GM12878 (cell line): ENCODE data around the gene KIAA2012. TPM values are rescaled to one million over a fixed set of nuclear protein-coding genes. Genes with fewer than 3 reads are reported as not detected.

Source experiments
- ATAC-seq: fragments of 200-7000 bp; cut with Tn5 transposase; 3 replicates; pipeline ENCODE4 v1.9.1; 2020; ENCODE audit warnings: mild to moderate bottlenecking, moderate library complexity
- BruUV-seq: library from RNA; stranded (reverse); fragments of 400-500 nt; replicated peaks from 2 replicates; lab custom pipeline; 2021; lab: Mats Ljungman, UMichigan
- CTCF ChIA-PET: fragments of 300-600 bp; sonication (Branson Sonifier 250); formaldehyde crosslinking; extraction: SDS; loops from one replicate; lab custom pipeline; 2021; ENCODE audit warnings: inconsistent platforms; lab: Yijun Ruan, JAX
- POLR2A ChIA-PET: fragments of 350-600 bp; formaldehyde crosslinking; extraction: SDS; loops from one replicate; lab custom pipeline; 2021; ENCODE audit warnings: inconsistent platforms; lab: Charles Lee
- RAD21 ChIA-PET: fragments of 300-600 bp; sonication (Branson Sonifier 250); formaldehyde crosslinking; loops from one replicate; lab custom pipeline; 2023; ENCODE audit warnings: antibody characterized with exemption; ENCODE audit not compliant: unreplicated experiment; lab: Charles Lee
- SMC1A ChIA-PET: fragments of 300-600 bp; sonication (Branson Sonifier 250); formaldehyde crosslinking; loops from one replicate; lab custom pipeline; 2023; ENCODE audit not compliant: unreplicated experiment, uncharacterized antibody; lab: Charles Lee
- DNase-seq: peaks from one replicate; pipeline ENCODE4 v3.0.0-alpha.2; 2011; ENCODE audit warnings: low read depth, low spot score
- FAIRE-seq: peaks from 3 replicates; lab custom pipeline; 2011; peaks lifted over from hg19 to GRCh38; lab: Jason Lieb, UNC
- H2AFZ ChIP-seq: 2 replicates; pipeline ENCODE4 v1.6.0; 2011; ENCODE audit warnings: low read depth, low read length, control low read depth; ENCODE audit not compliant: control insufficient read depth
- H3K27ac ChIP-seq: 2 replicates; pipeline ENCODE4 v1.5.1; 2011; ENCODE audit warnings: control low read depth; ENCODE audit not compliant: control insufficient read depth, insufficient read depth
- H3K27me3 ChIP-seq, 2 experiments: replicated peaks in 1 of 2; 2 replicates each; pipeline versions ENCODE4 v1.6.0 to v1.6.1; 2011; ENCODE audit warnings: low read length in 1 of 2; ENCODE audit not compliant: control insufficient read depth in 2 of 2, insufficient read depth in 2 of 2
- H3K36me3 ChIP-seq, 2 experiments: 2 replicates each; pipeline ENCODE4 v1.5.1; 2011; ENCODE audit warnings: low read length in 1 of 2; ENCODE audit not compliant: control insufficient read depth in 2 of 2, insufficient read depth in 2 of 2
- H3K4me1 ChIP-seq: 2 replicates; pipeline ENCODE4 v1.6.1; 2011; ENCODE audit warnings: mild to moderate bottlenecking, low read length, moderate library complexity, mixed read lengths; ENCODE audit not compliant: control insufficient read depth, insufficient read depth
- H3K4me2 ChIP-seq: 2 replicates; pipeline ENCODE4 v1.6.0; 2011; ENCODE audit warnings: control low read depth; ENCODE audit not compliant: control insufficient read depth, insufficient read depth
- H3K4me3 ChIP-seq: fragments of 200-600 bp; sonication (generic); 2 replicates; pipeline ENCODE4 v1.5.1; 2016
- H3K79me2 ChIP-seq: 2 replicates; pipeline ENCODE4 v1.6.0; 2011; ENCODE audit warnings: low read length; ENCODE audit not compliant: control insufficient read depth, insufficient read depth
- H3K9ac ChIP-seq: 2 replicates; pipeline ENCODE4 v1.8.0; 2011; ENCODE audit warnings: low read length, control low read depth, mixed read lengths; ENCODE audit not compliant: control insufficient read depth, insufficient read depth
- H3K9me3 ChIP-seq: replicated peaks from 3 replicates; pipeline ENCODE4 v1.5.1; 2011; ENCODE audit warnings: mild to moderate bottlenecking, low read length; ENCODE audit not compliant: control insufficient read depth, insufficient read depth
- H4K20me1 ChIP-seq: 2 replicates; pipeline ENCODE4 v1.6.0; 2011; ENCODE audit not compliant: control insufficient read depth, insufficient read depth
- EED ChIP-seq: sonication (generic); IDR thresholded peaks from 2 replicates; pipeline ENCODE4 v1.6.1; 2016; ENCODE audit warnings: antibody characterized with exemption, low read depth
- NBN ChIP-seq: fragments of 450-650 bp; IDR thresholded peaks from 2 replicates; pipeline ENCODE4 v1.6.1; 2016
- RELA ChIP-seq: fragments of 450-650 bp; IDR thresholded peaks from 2 replicates; pipeline ENCODE4 v1.8.0; 2014; ENCODE audit warnings: borderline replicate concordance; ENCODE audit not compliant: partially characterized antibody
- SP1 ChIP-seq: IDR thresholded peaks from one replicate; pipeline ENCODE4 v1.6.1; 2011; ENCODE audit warnings: low read depth, low read length
- WRNIP1 ChIP-seq: IDR thresholded peaks from 2 replicates; pipeline ENCODE4 v1.6.1; 2011; ENCODE audit warnings: low read depth, low read length, improper control_type of control experiment, borderline replicate concordance
- ZNF207 ChIP-seq: fragments of 450-650 bp; IDR thresholded peaks from 2 replicates; pipeline ENCODE4 v1.6.1; 2014; ENCODE audit warnings: antibody characterized with exemption, mild to moderate bottlenecking, borderline replicate concordance
- ZNF24 ChIP-seq: fragments of 450-650 bp; IDR thresholded peaks from 2 replicates; pipeline ENCODE4 v1.6.1; 2017; ENCODE audit warnings: antibody characterized with exemption, mild to moderate bottlenecking
- WGBS: methylation state at CpG from one replicate; pipeline ENCODE4 v1.1.6; 2016; ENCODE audit warnings: low lambda C conversion rate; ENCODE audit not compliant: insufficient replicate concordance, insufficient coverage; ENCODE audit errors: missing lambda C conversion rate; 5-methylcytosine and 5-hydroxymethylcytosine counted together
- in situ Hi-C: fragments of 300-500 bp; cut with MboI; formaldehyde crosslinking; loops from 9 replicates; pipeline ENCODE4 v1.14.3; 2018; ENCODE audit warnings: mixed read lengths
- intact Hi-C: fragments of 100-400 bp; cut with micrococcal nuclease; formaldehyde crosslinking; loops from one replicate; pipeline ENCODE4 v1.14.2; 2022; ENCODE audit not compliant: unreplicated experiment
- polyA plus RNA-seq, 11 experiments: library from polyadenylated mRNA; depleted of rRNA in 4 of 11; unstranded in 6 of 11; stranded (reverse) in 5 of 11; fragments of >200 nt; fragmentation: Nextera tagmentation in 4 of 11; fragmentation: Illumina TruSeq in 1 of 11; extraction: Ambion mirVana in 4 of 11; extraction: Trizol in 1 of 11; gene quantifications; 1 replicate in 1 of 11; 2 replicates in 10 of 11; pipeline versions ENCODE4 v1.2.1 to v1.2.3, GENCODE V29; 2011 to 2016; ENCODE audit warnings: inconsistent platforms in 2 of 11, missing spikeins in 2 of 11, low read depth in 1 of 11
- total RNA-seq, 4 experiments: library from RNA; depleted of rRNA in 3 of 4; stranded (reverse); fragments of >200 nt in 3 of 4; fragmentation: Illumina TruSeq in 1 of 4; extraction: Trizol in 1 of 4; gene quantifications; 2 replicates each; pipeline versions ENCODE4 v1.2.1 to v1.2.3, GENCODE V29; 2013 to 2021
- TF ChIP-seq, protein P1 (sequence below): IDR thresholded peaks from 2 replicates; pipeline ENCODE4 v1.6.1; 2011; ENCODE audit warnings: low read depth, mild to moderate bottlenecking, low read length, moderate library complexity, borderline replicate concordance; ENCODE audit errors: extremely low read depth
- TF ChIP-seq, protein P2 (sequence below): fragments of 150-350 bp; IDR thresholded peaks from 2 replicates; pipeline ENCODE4 v1.6.1; 2016; ENCODE audit warnings: low read depth, low read length
- TF ChIP-seq, protein P3 (sequence below): fragments of 450-650 bp; IDR thresholded peaks from 2 replicates; pipeline ENCODE4 v1.6.1; 2018; ENCODE audit warnings: borderline replicate concordance, mild to moderate bottlenecking; ENCODE audit not compliant: partially characterized antibody

KIAA2012 gene
- total and polyA plus RNA-seq, 10 of the 15 experiments (the other 5 are each of a cell fraction or from before 2014, with no cell fraction given), result 0.03 TPM; not detected in 9

DNA sequence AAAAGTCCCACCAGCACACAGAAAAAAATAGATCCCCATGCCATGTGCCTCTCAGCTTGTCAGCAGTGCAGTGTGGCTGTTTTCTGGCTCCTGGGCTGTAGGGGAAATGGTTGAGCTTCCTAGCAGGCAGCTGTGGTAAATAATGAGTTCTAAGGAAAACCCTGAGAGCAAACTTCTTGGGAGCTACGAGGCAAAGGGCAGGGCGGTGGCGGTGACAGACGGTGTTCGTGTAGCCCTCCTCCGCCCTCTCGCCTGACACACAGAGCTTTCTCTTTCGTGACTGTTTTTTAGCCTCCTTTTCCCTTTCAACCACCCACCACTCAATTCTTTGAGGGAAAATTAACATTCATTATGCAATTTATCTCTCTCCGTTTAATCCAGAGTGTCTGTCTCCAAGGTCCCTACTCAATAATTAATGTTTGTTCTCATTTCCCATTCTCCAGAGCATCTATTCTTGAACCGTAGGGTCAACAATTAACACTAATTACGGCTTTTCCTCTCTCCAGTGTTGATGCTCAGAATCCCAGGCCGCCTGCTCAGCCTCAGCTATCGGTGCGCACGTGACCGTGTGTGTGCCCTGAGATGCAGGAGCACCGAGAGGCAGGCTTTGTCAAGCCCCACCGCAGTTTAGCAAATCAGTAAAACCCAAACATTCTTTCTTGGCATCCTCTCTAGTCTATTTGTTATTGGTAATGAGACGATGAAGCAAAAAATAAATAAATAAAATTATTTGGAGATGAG, 50.1 kb downstream of the KIAA2012 start:
- TF ChIP-seq, protein P1, sequence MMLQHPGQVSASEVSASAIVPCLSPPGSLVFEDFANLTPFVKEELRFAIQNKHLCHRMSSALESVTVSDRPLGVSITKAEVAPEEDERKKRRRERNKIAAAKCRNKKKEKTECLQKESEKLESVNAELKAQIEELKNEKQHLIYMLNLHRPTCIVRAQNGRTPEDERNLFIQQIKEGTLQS, result no peak
- TF ChIP-seq RELA (no peak), SP1 (no peak), ZNF207 (no peak), ZNF24 (no peak), EED (no peak), NBN (no peak), WRNIP1 (no peak)
- TF ChIP-seq, protein P2, sequence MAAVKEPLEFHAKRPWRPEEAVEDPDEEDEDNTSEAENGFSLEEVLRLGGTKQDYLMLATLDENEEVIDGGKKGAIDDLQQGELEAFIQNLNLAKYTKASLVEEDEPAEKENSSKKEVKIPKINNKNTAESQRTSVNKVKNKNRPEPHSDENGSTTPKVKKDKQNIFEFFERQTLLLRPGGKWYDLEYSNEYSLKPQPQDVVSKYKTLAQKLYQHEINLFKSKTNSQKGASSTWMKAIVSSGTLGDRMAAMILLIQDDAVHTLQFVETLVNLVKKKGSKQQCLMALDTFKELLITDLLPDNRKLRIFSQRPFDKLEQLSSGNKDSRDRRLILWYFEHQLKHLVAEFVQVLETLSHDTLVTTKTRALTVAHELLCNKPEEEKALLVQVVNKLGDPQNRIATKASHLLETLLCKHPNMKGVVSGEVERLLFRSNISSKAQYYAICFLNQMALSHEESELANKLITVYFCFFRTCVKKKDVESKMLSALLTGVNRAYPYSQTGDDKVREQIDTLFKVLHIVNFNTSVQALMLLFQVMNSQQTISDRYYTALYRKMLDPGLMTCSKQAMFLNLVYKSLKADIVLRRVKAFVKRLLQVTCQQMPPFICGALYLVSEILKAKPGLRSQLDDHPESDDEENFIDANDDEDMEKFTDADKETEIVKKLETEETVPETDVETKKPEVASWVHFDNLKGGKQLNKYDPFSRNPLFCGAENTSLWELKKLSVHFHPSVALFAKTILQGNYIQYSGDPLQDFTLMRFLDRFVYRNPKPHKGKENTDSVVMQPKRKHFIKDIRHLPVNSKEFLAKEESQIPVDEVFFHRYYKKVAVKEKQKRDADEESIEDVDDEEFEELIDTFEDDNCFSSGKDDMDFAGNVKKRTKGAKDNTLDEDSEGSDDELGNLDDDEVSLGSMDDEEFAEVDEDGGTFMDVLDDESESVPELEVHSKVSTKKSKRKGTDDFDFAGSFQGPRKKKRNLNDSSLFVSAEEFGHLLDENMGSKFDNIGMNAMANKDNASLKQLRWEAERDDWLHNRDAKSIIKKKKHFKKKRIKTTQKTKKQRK, result no peak
- TF ChIP-seq, protein P3, sequence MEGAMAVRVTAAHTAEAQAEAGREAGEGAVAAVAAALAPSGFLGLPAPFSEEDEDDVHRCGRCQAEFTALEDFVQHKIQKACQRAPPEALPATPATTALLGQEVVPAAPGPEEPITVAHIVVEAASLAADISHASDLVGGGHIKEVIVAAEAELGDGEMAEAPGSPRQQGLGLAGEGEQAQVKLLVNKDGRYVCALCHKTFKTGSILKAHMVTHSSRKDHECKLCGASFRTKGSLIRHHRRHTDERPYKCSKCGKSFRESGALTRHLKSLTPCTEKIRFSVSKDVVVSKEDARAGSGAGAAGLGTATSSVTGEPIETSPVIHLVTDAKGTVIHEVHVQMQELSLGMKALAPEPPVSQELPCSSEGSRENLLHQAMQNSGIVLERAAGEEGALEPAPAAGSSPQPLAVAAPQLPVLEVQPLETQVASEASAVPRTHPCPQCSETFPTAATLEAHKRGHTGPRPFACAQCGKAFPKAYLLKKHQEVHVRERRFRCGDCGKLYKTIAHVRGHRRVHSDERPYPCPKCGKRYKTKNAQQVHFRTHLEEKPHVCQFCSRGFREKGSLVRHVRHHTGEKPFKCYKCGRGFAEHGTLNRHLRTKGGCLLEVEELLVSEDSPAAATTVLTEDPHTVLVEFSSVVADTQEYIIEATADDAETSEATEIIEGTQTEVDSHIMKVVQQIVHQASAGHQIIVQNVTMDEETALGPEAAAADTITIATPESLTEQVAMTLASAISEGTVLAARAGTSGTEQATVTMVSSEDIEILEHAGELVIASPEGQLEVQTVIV, result no peak

More for the DNA sequence above, 50.1 kb downstream of the KIAA2012 start:
- Histone ChIP-seq H4K20me1 (no peaks in the 10 kb centered on the region), H3K9me3 (no peaks in the 10 kb centered on the region; the same call in 2 of the 3 replicates), H3K9ac (no peak overlapping the region), H3K4me3 (no peak overlapping the region), H3K36me3 (no peaks in the 10 kb centered on the region), H2AFZ (no peak overlapping the region), H3K27ac (no peak overlapping the region), H3K4me2 (no peak overlapping the region), H3K79me2 (no peaks in the 10 kb centered on the region), H3K4me1 (no peaks in the 10 kb centered on the region), H3K27me3 (no peaks in the 10 kb centered on the region; a peak in 1 of 4 replicates)
- RAD21 ChIA-PET, result no interaction called here
- no peak for DNase-seq
- in situ Hi-C loops, result no loop called here
- CTCF ChIA-PET, result no interaction called here
- SMC1A ChIA-PET, result no interaction called here
- BruUV-seq, result no TSS peak
- WGBS, result 49% methylated on average over 19 of the region's 19 CpGs
- intact Hi-C loops, result no loop called here
- no peak for ATAC-seq
- POLR2A ChIA-PET, result no interaction called here
- FAIRE-seq, result no peak
